ENCODE data around the gene REV3L. TPM values are rescaled to one million over a fixed set of nuclear protein-coding genes. Genes with fewer than 3 reads are reported as not detected.

REV3L gene
- total RNA-seq, 1 experiment from 2014 or later = 5.3 TPM

DNA sequence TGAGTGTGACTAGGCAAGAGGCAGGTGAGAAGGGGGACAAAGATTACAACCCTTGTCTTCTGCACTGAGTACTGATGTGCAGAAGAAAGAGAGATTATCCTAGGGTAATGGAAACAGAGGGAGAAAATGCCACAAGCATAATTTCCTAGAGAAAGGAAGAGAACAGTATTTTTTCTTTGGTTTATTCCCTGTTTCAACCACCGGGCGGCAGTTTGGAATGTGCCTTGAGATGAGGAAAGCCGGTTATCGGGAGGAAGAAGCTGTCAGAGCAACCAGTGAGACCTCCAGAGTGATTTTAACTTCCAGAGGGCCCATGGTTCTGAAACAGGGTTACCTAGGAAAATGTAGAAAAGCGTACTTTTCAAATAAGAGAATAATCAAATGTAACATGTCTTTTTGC lies 121.4 kb downstream of the REV3L start:
- Histone ChIP-seq H4K91ac (ENCODE audit: insufficient read length, low read depth, low read length) (no peak overlapping the region), H2BK120ac (ENCODE audit: low read depth, low read length, poor library complexity, severe bottlenecking) (no peak overlapping the region), H2BK15ac (ENCODE audit: low read depth, low read length) (no peak overlapping the region), H4K8ac (replicated peaks; ENCODE audit: insufficient read length, low read depth, low read length) (no peak overlapping the region), H2AK5ac (ENCODE audit: insufficient read length, low read length) (no peak overlapping the region), H3K56ac (ENCODE audit: insufficient read length, low read depth, low read length) (no peak overlapping the region), H3K9ac (ENCODE audit: extremely low read depth, insufficient read length, low read length) (no peak overlapping the region), H4K20me1 (ENCODE audit: control insufficient read depth, insufficient read depth, insufficient read length) (no peaks in the 10 kb centered on the region), H3K9me3 (ENCODE audit: control insufficient read depth, low read depth, low read length) (no peaks in the 10 kb centered on the region), H3T11ph (ENCODE audit: low read length) (no peak overlapping the region), H2BK20ac (ENCODE audit: low read depth, low read length, poor library complexity, severe bottlenecking) (no peak overlapping the region), H3K18ac (ENCODE audit: insufficient read length, low read depth, low read length) (no peak overlapping the region), H3K14ac (ENCODE audit: insufficient read depth, low read length) (no peak overlapping the region), H3K4ac (ENCODE audit: low read depth, low read length) (no peak overlapping the region), H3K23ac (ENCODE audit: insufficient read length, low read depth, low read length) (no peak overlapping the region), H3K4me2 (ENCODE audit: insufficient read depth, insufficient read length, low read length) (no peak overlapping the region), H3K27ac (ENCODE audit: insufficient read length, low read depth, low read length) (no peak overlapping the region), H3K4me1 (ENCODE audit: insufficient read depth, low read length) (no peaks in the 10 kb centered on the region), H2BK5ac (ENCODE audit: insufficient read length, low read length) (no peak overlapping the region), H3K79me1 (ENCODE audit: insufficient read depth, low read depth, low read length, poor library complexity, severe bottlenecking) (no peaks in the 10 kb centered on the region), H4K5ac (ENCODE audit: insufficient read length, low read depth, low read length) (no peak overlapping the region), H2AFZ (ENCODE audit: low read length) (no peak overlapping the region), H3K27me3 (ENCODE audit: insufficient read depth, low read length) (no peaks in the 10 kb centered on the region), H3K79me2 (ENCODE audit: insufficient read depth, low read length) (no peaks in the 10 kb centered on the region), H3K23me2 (ENCODE audit: insufficient read length, low read depth, low read length, poor library complexity, severe bottlenecking) (no peaks in the 10 kb centered on the region), H2BK12ac (ENCODE audit: insufficient read length, low read depth, low read length) (no peak overlapping the region)
- WGBS (ENCODE audit: extremely low coverage, insufficient read length, low lambda C conversion rate) = no CpG with 5 or more reads among the region's 5 CpGs
- no peak overlapping the region for H3K27ac Mint-ChIP-seq
- no peak overlapping the region for H3K4me3 Mint-ChIP-seq
- peak; percentile 48 for DNase-seq
- H3K27me3 Mint-ChIP-seq (ENCODE audit: low read depth) = no peaks in the 10 kb centered on the region
- peak; percentile 72 for TF ChIP-seq CTCF (conservative IDR thresholded peaks at IDR 0.05)
- 0 out of 4 replicates have a peak, but pooled peaks cover 0 to 3% of the 10 kb centered on the region in 2 experiments for H3K4me1 Mint-ChIP-seq
- H3K9me3 Mint-ChIP-seq = no peaks in the 10 kb centered on the region
- H3K36me3 Mint-ChIP-seq (ENCODE audit: insufficient read depth in 1 of 3, low read depth in 3 of 3) = no peaks in the 10 kb centered on the region

Measured in H9 (cell line).